Neural cell (in vitro differentiated cells): ENCODE data around the gene AFG1L. TPM values are rescaled to one million over a fixed set of nuclear protein-coding genes. Genes with fewer than 3 reads are reported as not detected.

Experiments used
- H2AFZ ChIP-seq: fragments of 200-600, 300-800 bp; sonication (generic), shearing (Covaris generic); 2 replicates; pipeline ENCODE4 v1.6.0; 2014; ENCODE audit warnings: low read depth, mild to moderate bottlenecking, antibody characterized with exemption, low read length, moderate library complexity
- H3F3A ChIP-seq: fragments of 200-600 bp; shearing (Covaris generic); 2 replicates; pipeline ENCODE4 v1.6.1; 2016; ENCODE audit warnings: mild to moderate bottlenecking, moderate library complexity, mixed read lengths, antibody characterized with exemption, low read length; ENCODE audit not compliant: insufficient read depth, poor library complexity, severe bottlenecking
- H3K27ac ChIP-seq: fragments of 200-600, 300-800 bp; sonication (generic), shearing (Covaris generic); 2 replicates; pipeline ENCODE4 v1.5.1; 2014; ENCODE audit warnings: mild to moderate bottlenecking, low read length, moderate library complexity
- H3K27me3 ChIP-seq: fragments of 300-800, 200-600 bp; sonication (generic), shearing (Covaris generic); 2 replicates; pipeline ENCODE4 v1.6.0; 2014; ENCODE audit warnings: mild to moderate bottlenecking, low read depth, low read length, moderate library complexity; ENCODE audit not compliant: insufficient read depth
- H3K36me3 ChIP-seq: fragments of 300-800, 200-600 bp; sonication (generic), shearing (Covaris generic); 2 replicates; pipeline ENCODE4 v1.5.1; 2014; ENCODE audit warnings: mild to moderate bottlenecking, antibody characterized with exemption, low read length, moderate library complexity; ENCODE audit not compliant: insufficient read depth
- H3K4me2 ChIP-seq: fragments of 300-800, 200-600 bp; sonication (generic), shearing (Covaris generic); 2 replicates; pipeline ENCODE4 v1.6.0; 2014; ENCODE audit warnings: mild to moderate bottlenecking, low read length
- H3K4me3 ChIP-seq: fragments of 300-800, 200-600 bp; sonication (generic), shearing (Covaris generic); 2 replicates; pipeline ENCODE4 v1.5.1; 2014; ENCODE audit warnings: mild to moderate bottlenecking, low read length, moderate library complexity
- H3K79me2 ChIP-seq: fragments of 200-600 bp; shearing (Covaris generic); replicated peaks from 2 replicates; pipeline ENCODE4 v1.6.0; 2014; ENCODE audit warnings: mild to moderate bottlenecking, low read length, moderate library complexity; ENCODE audit not compliant: insufficient read depth
- H3K9ac ChIP-seq: fragments of 300-800, 200-600 bp; sonication (generic), shearing (Covaris generic); 2 replicates; pipeline ENCODE4 v1.6.1; 2016; ENCODE audit warnings: mild to moderate bottlenecking, low read length, mixed read lengths
- H3K9me2 ChIP-seq: fragments of 200-600 bp; shearing (Covaris generic); 2 replicates; pipeline ENCODE4 v1.6.1; 2016; ENCODE audit warnings: mild to moderate bottlenecking, low read length, mixed read lengths; ENCODE audit not compliant: insufficient read depth
- H3K9me3 ChIP-seq: fragments of 200-600, 300-800 bp; sonication (generic), shearing (Covaris generic); 2 replicates; pipeline ENCODE4 v1.6.1; 2016; ENCODE audit warnings: mild to moderate bottlenecking, mixed run types, low read length, moderate library complexity, mixed read lengths
- H4K20me1 ChIP-seq: fragments of 200-600 bp; shearing (Covaris generic); 2 replicates; pipeline ENCODE4 v1.6.1; 2016; ENCODE audit warnings: mild to moderate bottlenecking, mixed run types; ENCODE audit not compliant: insufficient read depth
- EP300 ChIP-seq: fragments of 450-650 bp; conservative IDR thresholded peaks from 2 replicates; pipeline ENCODE4 v1.6.1; 2014; ENCODE audit warnings: antibody characterized with exemption, mild to moderate bottlenecking, moderate library complexity; ENCODE audit not compliant: poor library complexity, severe bottlenecking
- EZH2 ChIP-seq: fragments of 200-600, 300-800 bp; shearing (Covaris generic), sonication (generic); IDR thresholded peaks from 2 replicates; pipeline ENCODE4 v1.6.1; 2014; ENCODE audit warnings: antibody characterized with exemption, low read length, borderline replicate concordance, mild to moderate bottlenecking; ENCODE audit not compliant: insufficient read depth, poor library complexity, severe bottlenecking
- MXI1 ChIP-seq: fragments of 450-650 bp; conservative IDR thresholded peaks from 2 replicates; pipeline ENCODE4 v1.6.1; 2014; ENCODE audit warnings: antibody characterized with exemption, mild to moderate bottlenecking; ENCODE audit not compliant: poor library complexity, severe bottlenecking
- POLR2AphosphoS5 ChIP-seq: IDR thresholded peaks from 2 replicates; pipeline ENCODE4 v1.6.1; 2012
- RAD21 ChIP-seq: fragments of 450-650 bp; conservative IDR thresholded peaks from 2 replicates; pipeline ENCODE4 v1.6.1; 2014; ENCODE audit warnings: antibody characterized with exemption, mild to moderate bottlenecking, moderate library complexity
- SMC3 ChIP-seq: fragments of 450-650 bp; conservative IDR thresholded peaks from 2 replicates; pipeline ENCODE4 v1.6.1; 2014; ENCODE audit warnings: antibody characterized with exemption, mild to moderate bottlenecking, moderate library complexity; ENCODE audit not compliant: poor library complexity
- TAF1 ChIP-seq: IDR thresholded peaks from 2 replicates; pipeline ENCODE4 v1.6.1; 2012; ENCODE audit warnings: low read depth
- polyA plus RNA-seq: library from polyadenylated mRNA; depleted of rRNA; stranded (reverse); fragments of >200 nt; gene quantifications from 2 replicates; pipeline ENCODE4 v1.2.3, GENCODE V29; 2014
- TF ChIP-seq, protein P1 (sequence below): IDR thresholded peaks from 2 replicates; pipeline ENCODE4 v1.6.1; 2012; ENCODE audit warnings: borderline replicate concordance
- TF ChIP-seq, protein P2 (sequence below): fragments of 450-650 bp; IDR thresholded peaks from 2 replicates; pipeline ENCODE4 v1.5.1; 2014; ENCODE audit warnings: antibody characterized with exemption, mild to moderate bottlenecking, moderate library complexity; ENCODE audit not compliant: poor library complexity, severe bottlenecking

The AFG1L gene
- polyA plus RNA-seq, 1 donor from 2014 or later, result 3.3 TPM

DNA sequence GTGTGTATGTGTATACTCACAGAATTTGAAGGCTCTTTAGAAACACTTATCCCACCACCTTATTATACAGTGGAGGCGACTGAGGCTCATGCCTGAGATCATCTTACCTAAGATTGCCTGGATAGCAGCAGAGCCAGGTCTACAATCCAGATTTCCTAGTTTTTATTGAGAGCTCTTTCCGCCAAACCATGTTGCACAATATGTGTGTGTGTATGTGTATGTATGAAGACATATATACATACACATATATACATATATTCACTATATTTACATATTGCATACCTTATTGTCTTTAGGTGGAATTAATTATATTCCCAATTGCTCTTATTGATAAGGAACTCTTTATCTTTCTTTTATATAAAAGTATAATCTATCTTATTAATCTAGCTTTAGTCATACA is 130.6 kb downstream of the AFG1L start:
- Histone ChIP-seq H3K27ac (no peak overlapping the region), H3K4me3 (no peak overlapping the region), H2AFZ (no peak overlapping the region), H3K9ac (no peak overlapping the region), H3F3A (no peaks in the 10 kb centered on the region), H4K20me1 (no peaks in the 10 kb centered on the region), H3K9me3 (no peaks in the 10 kb centered on the region), H3K9me2 (no peaks in the 10 kb centered on the region), H3K36me3 (no peaks in the 10 kb centered on the region), H3K4me2 (no peak overlapping the region), H3K27me3 (no peaks in the 10 kb centered on the region), H3K79me2 (no peaks in the 10 kb centered on the region)
- TF ChIP-seq, protein P1, sequence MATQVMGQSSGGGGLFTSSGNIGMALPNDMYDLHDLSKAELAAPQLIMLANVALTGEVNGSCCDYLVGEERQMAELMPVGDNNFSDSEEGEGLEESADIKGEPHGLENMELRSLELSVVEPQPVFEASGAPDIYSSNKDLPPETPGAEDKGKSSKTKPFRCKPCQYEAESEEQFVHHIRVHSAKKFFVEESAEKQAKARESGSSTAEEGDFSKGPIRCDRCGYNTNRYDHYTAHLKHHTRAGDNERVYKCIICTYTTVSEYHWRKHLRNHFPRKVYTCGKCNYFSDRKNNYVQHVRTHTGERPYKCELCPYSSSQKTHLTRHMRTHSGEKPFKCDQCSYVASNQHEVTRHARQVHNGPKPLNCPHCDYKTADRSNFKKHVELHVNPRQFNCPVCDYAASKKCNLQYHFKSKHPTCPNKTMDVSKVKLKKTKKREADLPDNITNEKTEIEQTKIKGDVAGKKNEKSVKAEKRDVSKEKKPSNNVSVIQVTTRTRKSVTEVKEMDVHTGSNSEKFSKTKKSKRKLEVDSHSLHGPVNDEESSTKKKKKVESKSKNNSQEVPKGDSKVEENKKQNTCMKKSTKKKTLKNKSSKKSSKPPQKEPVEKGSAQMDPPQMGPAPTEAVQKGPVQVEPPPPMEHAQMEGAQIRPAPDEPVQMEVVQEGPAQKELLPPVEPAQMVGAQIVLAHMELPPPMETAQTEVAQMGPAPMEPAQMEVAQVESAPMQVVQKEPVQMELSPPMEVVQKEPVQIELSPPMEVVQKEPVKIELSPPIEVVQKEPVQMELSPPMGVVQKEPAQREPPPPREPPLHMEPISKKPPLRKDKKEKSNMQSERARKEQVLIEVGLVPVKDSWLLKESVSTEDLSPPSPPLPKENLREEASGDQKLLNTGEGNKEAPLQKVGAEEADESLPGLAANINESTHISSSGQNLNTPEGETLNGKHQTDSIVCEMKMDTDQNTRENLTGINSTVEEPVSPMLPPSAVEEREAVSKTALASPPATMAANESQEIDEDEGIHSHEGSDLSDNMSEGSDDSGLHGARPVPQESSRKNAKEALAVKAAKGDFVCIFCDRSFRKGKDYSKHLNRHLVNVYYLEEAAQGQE, result no peak
- TF ChIP-seq MXI1, result no peak
- no peak for TF ChIP-seq SMC3
- no peak for TF ChIP-seq POLR2AphosphoS5
- no peak for TF ChIP-seq TAF1
- TF ChIP-seq EP300, result no peak
- TF ChIP-seq RAD21, result no peak
- TF ChIP-seq, protein P2, sequence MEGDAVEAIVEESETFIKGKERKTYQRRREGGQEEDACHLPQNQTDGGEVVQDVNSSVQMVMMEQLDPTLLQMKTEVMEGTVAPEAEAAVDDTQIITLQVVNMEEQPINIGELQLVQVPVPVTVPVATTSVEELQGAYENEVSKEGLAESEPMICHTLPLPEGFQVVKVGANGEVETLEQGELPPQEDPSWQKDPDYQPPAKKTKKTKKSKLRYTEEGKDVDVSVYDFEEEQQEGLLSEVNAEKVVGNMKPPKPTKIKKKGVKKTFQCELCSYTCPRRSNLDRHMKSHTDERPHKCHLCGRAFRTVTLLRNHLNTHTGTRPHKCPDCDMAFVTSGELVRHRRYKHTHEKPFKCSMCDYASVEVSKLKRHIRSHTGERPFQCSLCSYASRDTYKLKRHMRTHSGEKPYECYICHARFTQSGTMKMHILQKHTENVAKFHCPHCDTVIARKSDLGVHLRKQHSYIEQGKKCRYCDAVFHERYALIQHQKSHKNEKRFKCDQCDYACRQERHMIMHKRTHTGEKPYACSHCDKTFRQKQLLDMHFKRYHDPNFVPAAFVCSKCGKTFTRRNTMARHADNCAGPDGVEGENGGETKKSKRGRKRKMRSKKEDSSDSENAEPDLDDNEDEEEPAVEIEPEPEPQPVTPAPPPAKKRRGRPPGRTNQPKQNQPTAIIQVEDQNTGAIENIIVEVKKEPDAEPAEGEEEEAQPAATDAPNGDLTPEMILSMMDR, result no peak
- TF ChIP-seq EZH2, result no peak

DNA sequence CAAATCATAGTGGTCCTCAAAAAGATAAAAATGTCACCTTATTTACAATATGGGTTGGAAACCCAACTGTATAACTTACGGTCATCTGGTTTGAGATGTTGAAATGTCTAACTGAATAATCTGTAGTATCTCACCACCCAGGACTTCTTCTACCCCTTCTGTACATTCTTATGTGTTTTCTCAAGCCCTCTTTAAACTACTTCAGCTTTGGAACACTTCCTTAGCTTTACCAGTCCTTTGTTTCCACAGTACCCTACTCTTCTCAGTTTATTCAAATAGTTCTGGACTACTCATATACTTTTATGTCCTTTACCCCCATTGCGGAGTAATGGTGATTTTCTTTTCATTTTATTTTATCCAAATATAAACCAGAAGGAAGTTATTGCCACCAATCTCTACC is 137.3 kb downstream of the AFG1L start:
- no peak overlapping the region for H3K4me3 ChIP-seq
- H4K20me1 ChIP-seq, result no peaks in the 10 kb centered on the region
- no peak overlapping the region for H3K4me2 ChIP-seq
- H3F3A ChIP-seq, result no peaks in the 10 kb centered on the region
- no peak overlapping the region for H3K9ac ChIP-seq
- no peaks in the 10 kb centered on the region for H3K27me3 ChIP-seq
- no peaks in the 10 kb centered on the region for H3K9me3 ChIP-seq
- TF ChIP-seq RAD21, result no peak
- TF ChIP-seq MXI1, result no peak
- TF ChIP-seq TAF1, result no peak
- TF ChIP-seq EZH2, result no peak
- TF ChIP-seq SMC3, result no peak
- TF ChIP-seq, protein P1, result no peak
- TF ChIP-seq, protein P2, result no peak
- no peak for TF ChIP-seq POLR2AphosphoS5
- TF ChIP-seq EP300, result no peak
- H3K9me2 ChIP-seq, result no peaks in the 10 kb centered on the region
- no peaks in the 10 kb centered on the region for H3K79me2 ChIP-seq
- no peak overlapping the region for H2AFZ ChIP-seq
- no peak overlapping the region for H3K27ac ChIP-seq
- H3K36me3 ChIP-seq, result no peaks in the 10 kb centered on the region
